ENCODE measurements around the gene FAF1. TPM values are rescaled to one million over a fixed set of nuclear protein-coding genes. Genes with fewer than 3 reads are reported as not detected.

Gene FAF1
- polyA plus RNA-seq, 1 donor: 72.3 TPM

DNA sequence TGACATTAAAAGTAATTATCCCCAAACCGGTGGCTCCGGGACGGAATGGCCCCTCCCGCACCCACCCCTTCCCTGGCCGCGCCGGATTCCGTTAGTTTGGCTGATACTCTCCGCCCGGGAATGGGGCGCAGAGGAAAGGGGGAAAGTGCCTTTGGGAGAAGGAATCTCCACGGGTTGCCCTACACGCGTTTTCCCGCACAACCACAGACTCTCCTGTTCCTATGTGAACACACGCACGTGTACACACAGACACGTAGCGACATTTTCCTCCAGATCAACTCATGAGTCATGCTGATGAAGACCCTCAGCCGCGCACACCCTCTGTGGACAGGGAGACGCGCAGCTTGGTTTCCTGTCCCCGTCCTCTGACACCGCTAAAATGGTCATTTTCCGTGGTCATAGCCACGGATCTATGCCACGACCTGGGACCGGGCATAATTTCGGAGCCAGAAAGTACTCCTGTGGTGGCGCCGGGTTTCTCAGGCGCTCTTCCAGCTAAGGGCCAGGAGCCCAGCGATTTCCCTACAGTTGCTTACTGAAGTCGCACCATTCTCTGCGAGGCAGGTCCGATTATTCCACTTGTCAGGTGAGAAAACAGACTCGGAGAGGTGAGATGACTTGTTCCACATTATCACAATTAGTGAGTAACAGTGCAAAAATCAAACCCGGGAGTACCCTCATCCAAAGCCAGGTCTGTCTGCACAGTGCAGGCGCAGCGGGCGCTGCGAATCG lies 532.8 kb downstream of the FAF1 start:
- no peak for DNase-seq

DNA sequence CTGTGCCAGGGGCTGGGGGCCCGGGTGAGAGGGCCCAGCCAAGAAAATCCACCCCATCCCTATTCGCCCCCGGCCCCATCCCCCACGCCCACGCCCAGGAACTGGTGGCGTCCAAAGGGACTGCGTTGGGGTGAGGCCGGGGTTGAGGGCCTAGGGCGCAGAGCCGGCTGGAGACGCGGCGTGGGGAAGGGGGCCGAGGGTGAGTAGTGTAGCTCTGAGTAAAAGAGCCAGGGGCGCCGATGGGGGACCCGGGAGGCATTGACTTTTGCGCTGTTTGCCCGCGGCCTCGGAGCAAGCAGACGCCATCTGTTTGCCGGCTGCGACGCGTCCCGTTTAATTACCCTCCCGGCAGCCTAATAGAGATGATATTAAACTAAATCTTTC lies 533.4 kb downstream of the FAF1 start:
- DNase-seq: no peak

DNA sequence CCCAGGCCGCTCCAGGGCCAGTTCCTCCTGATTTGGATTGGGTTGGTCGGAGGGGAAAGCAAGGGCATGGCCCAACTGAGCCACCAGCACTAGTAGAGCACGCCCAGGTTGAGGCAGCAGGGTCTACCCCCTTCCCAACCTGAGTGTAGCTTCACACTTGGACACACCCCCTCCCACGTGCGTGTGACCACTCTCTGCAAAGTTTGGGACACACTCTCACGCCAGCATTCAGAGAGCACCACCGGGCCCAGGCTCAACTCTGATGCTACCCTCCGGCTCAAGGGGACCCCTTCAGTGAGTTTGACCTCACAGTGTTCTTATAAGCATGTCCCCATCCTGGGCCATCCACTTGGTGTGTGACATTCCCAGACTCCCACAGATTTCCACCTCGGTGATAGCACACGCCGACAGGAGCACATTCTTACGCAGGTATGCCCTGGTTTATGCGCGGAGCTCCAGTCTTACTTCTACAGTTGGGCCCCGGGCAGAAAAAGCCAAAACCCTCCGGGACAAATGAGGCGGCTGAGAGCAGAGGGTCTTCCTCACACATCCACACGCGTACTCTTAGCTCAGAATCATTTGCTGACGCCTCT lies 533.9 kb downstream of the FAF1 start:
- DNase-seq: no peak

GRCh38 chr1:50425376-50426107 lies 534.5 kb downstream of the FAF1 start:
- no peak for DNase-seq

GRCh38 chr1:50424884-50425375 lies 535.1 kb downstream of the FAF1 start:
- no peak for DNase-seq

- no peak for DNase-seq
Observed at GRCh38 chr1:50424045-50424883, 535.8 kb downstream of the FAF1 start.

DNA sequence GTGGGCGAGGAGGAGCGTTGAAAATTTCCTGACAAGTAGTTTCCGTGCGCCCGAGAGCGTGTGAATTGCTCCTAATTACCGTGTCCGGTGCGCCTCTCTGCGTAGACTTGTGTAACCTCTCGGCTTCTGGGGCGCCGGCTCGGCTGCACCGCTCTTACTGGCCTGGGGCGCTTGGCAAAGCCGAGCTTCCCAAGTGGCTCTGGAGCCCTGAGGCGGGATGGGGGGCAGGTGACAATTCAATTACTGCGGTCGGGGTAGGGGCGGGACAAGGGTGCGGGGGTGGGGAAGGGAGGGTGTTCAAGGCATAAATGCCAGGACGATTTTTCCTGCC lies 536.4 kb downstream of the FAF1 start:
- DNase-seq: no peak

DNA sequence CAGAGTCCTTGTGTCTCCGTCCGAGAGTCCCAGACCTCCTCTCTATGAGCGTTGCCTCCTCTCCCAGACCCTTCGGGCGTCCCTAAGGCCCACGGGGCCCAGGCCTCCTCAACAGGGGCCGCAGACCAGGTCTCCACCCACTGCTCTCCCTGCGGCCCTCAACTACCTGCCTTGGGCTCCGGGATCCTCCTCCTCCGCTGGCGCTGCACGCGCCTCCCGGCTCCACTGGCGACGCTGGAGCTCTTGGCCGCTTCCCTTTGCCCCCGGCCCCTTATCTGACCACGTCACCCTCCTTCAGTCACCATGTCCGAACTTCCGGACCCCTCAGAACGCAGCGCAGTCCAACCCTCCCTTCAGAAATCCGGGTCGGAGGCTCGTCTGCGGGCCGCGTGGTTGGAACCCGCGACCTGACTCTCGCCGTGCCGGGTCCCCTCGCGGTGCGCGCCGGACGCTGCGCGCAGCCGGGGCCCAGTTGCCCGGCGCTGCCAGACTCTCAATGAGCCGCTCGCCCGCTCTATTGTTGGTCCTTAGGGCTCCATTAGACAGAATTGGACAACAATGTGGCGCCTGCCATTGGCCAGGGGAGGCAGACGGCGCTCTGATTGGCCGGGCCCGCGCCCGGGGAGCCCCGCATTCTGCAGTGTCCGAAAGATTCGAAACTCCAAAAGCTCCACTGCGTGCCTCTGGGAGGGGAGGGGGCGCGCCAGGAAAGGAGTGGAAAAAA lies 537.0 kb downstream of the FAF1 start, which contains the start of gene DMRTA2:
DMRTA2 (minus strand) TSS at position 498 of the 724 bp plus-strand sequence. CDS start 1,907 bp downstream, outside the sequence.
- DNase-seq: no peak

DNA sequence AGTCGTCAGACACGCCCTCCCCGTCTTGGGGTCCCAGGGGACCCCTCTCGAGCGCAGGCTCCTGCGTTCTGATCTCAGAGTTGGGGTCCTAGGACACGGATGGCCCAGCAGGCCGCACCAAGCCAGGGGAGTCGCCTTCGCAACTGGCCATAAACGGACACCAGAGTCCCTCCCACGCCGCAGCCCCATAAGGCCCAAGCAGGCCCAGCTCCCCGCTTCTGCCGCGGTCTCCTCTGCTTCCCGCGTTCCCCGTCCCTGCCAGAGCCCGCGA lies 537.5 kb downstream of the FAF1 start:
- DNase-seq: no peak

- DNase-seq: no peak
Observed at GRCh38 chr1:50421768-50422674, 538.0 kb downstream of the FAF1 start.

- no peak for DNase-seq
Observed at GRCh38 chr1:50421366-50421748, 538.7 kb downstream of the FAF1 start.

- DNase-seq: no peak
Observed at GRCh38 chr1:50420689-50421365, 539.2 kb downstream of the FAF1 start.

DNA sequence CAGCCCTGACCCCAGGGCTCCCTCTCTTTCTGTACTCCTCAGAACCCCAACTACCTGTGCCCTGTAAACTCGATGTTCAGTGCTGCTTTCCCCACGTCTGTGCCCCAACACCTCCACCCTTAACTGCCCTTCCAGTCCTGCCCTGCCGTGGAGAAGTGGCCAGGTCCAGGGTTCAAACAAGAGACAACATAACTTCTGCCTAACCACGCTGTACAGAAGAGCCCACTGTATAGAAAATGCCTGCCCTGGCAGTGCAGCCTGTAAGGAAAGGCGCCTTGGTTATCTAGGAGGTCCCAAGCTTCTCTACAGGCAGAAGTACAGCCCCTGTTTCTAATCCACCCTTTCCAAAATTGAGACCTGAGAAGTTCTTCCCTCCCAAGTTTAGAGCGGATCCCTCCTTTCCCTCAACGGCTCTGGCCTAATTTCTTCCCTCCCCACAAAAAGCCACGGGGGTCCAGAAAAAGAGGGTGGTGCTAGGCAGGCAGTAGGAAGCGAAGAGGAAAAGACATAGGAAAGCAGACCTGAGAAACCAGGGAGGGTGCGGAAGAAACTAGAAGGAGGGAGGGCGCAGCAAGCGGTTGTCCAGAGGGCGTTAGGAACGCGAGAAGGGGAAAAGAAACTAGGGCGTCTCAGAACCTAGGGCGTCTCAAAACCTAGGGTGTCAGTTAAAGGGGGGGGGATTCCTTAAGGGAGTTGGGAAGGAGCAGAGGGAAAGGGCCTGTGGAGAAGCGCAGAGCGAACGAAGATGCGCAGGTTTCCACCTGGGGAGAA lies 540.0 kb downstream of the FAF1 start:
- DNase-seq: no peak

GRCh38 chr1:50419192-50419906 lies 540.7 kb downstream of the FAF1 start:
- no peak for DNase-seq

DNA sequence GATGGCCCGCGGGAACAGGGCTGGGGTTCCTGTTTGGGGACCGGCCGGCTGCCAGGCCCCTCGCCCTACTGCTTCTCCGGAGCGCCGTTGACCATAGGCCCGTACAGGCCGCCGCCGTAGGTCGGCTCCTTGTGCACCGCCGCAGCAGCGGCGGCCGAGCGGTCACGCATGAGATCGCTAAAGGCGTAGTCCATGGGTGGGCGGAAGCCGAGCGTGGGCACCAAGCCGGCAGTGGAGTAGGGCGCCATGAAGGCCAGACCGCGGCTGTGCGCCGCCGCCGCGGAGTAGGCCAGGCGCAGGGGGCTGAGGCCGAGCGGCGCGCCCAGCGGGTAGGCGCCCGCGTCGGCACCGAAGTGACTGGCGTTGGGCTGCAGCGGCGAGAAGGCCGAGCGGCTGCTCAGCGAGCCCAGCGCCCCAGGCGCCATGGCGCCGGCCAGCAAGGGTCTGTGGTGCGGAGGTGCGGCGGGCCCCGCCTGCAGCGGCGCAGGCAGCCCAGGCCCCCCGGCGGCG lies 541.4 kb downstream of the FAF1 start:
- no peak for DNase-seq

DNA sequence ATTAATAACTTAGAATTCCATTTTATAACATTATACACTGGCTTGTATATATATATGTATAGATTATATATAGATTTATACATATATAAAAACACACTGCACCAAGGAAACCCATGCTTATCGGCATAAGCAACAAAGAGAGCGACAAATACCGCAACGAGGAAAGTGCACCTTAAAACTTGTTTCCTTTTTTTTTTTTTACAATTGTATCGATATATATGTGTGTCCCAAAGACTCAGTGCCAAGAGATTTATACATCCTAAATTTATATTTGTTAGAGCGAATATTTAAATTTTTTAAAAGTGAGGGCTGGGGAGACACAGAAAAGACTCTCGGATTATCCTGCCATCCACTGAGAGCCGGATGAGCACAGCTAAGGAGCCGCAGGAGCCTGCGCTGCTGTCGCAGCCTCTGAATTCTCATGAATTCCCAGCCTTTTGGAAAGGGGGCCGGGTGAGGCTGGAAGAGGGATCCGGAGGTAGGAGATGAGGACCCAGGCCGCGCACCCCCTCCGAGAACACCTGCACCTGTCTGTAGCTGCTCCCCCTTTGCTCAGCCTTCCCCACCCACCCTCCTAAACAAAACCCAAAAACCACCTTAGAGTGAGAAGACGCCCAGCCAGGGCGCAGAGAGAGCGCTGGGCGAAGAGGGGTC lies 542.0 kb downstream of the FAF1 start:
- DNase-seq: no peak

DNA sequence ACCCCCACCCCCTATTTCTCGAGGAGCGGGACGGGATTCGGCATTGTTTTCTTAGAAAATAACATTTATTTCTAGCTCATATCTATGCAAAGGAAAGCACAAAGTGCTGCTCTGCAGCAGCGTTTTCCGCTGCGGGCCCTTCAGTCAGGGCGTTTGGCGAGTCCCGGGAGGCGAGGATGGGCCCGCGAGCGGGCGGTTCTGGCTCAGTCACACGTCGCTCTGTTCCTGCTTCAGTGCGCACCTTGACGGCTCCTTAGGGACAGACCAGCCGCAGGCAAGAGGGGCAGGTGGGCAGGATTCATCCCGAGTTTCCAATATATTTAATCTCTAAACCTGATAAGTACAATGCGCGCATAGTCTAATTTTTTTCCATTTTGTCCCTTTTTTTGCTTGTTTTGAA lies 542.6 kb downstream of the FAF1 start:
- DNase-seq: no peak

Data from left kidney (tissue), 2 donors.